ENCODE data around the gene RNF144B.
A peak's percentile ranks its signal among the peaks of the same experiment; 100 is the strongest.
"Not testable (repeated sequence)": the region's sequence is repeated elsewhere in the genome, so short reads cannot be mapped to it uniquely, and the experiment has no call there.

RNF144B gene

DNA sequence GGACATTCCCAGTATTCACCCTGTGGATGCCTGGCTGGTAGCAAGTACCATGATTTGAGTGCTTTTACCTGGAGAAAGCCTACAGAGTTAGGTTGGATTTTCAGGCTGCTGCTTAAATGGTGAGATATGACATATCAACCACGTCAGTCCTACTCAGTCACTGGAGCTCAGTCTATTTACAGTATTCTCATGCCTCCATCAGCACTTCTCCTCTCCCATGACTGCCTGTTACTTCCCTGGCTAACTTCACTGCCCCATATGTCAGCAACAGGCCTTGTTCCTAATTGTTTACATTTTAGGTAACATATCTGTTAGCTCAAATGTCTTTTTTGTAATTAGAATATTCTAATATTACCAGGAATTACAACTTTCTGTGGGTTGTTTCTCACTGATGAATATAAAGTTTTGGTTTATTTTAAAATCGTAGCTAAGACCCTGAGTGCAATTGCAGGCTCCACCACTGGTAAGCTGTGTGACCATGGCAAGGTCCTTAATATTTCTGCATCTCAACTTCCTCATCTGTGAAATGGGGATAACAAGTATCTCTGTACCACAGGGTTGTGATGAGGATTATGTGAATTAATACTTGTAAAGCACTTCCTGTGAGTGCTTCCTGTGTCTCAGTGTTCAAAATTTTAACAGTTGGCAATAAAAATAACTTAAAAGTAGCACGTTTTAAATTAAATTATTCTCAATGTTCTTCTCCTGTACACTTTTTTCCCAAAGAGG, 54.3 kb downstream of the RNF144B start:
- no peaks in the 10 kb centered on the region for H3K36me3 ChIP-seq (ENCODE audit: control insufficient read depth in 2 of 2, insufficient read depth in 2 of 2, low read length in 2 of 2)
- no peak overlapping the region for H3K27ac ChIP-seq (ENCODE audit: low read length)
- H3K27me3 ChIP-seq (ENCODE audit: control insufficient read depth in 1 of 2, insufficient read depth in 2 of 2, low read length in 2 of 2): no peaks in the 10 kb centered on the region
- no peak overlapping the region for H3K4me3 ChIP-seq (ENCODE audit: low read length in 2 of 2)
- no peak overlapping the region for H3K9ac ChIP-seq (ENCODE audit: low read length in 2 of 2)
- no peaks in the 10 kb centered on the region for H3K4me1 ChIP-seq (ENCODE audit: control insufficient read depth, insufficient read depth, low read length)
- H3K9me3 ChIP-seq (ENCODE audit: control insufficient read depth in 2 of 2, low read length in 2 of 2): no peaks in the 10 kb centered on the region

DNA sequence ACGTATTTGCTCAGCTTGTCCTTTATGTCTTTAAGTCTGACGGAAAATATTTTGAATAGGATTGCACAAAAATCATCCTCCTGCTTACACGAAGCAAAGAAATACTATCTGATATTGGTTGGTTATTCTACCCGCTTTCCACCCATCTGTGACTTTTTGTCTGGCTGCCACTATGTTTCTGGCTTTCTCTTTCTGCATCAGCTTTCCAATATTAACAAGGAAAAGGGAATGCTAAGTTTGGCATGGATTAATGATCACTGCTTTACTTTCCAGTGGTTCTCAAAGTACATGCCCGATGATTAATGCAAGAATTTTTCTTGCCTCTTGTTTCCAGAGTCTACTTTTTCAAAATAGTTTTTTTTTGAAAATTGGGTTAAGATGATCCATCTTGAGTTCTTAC, 57.0 kb downstream of the RNF144B start:
- H3K4me3 ChIP-seq (ENCODE audit: low read length in 2 of 2): peak overlapping the region; percentile 17 to 43
- H3K9ac ChIP-seq (ENCODE audit: low read length in 2 of 2): peak overlapping the region in 1 of 2 donors; percentile 43
- H3K9me3 ChIP-seq (ENCODE audit: control insufficient read depth in 2 of 2, low read length in 2 of 2): no peaks in the 10 kb centered on the region
- H3K4me1 ChIP-seq (ENCODE audit: control insufficient read depth, insufficient read depth, low read length): no peaks in the 10 kb centered on the region
- no peaks in the 10 kb centered on the region for H3K36me3 ChIP-seq (ENCODE audit: control insufficient read depth in 2 of 2, insufficient read depth in 2 of 2, low read length in 2 of 2)
- no peak overlapping the region for H3K27ac ChIP-seq (ENCODE audit: low read length)
- no peaks in the 10 kb centered on the region for H3K27me3 ChIP-seq (ENCODE audit: control insufficient read depth in 1 of 2, insufficient read depth in 2 of 2, low read length in 2 of 2)

DNA sequence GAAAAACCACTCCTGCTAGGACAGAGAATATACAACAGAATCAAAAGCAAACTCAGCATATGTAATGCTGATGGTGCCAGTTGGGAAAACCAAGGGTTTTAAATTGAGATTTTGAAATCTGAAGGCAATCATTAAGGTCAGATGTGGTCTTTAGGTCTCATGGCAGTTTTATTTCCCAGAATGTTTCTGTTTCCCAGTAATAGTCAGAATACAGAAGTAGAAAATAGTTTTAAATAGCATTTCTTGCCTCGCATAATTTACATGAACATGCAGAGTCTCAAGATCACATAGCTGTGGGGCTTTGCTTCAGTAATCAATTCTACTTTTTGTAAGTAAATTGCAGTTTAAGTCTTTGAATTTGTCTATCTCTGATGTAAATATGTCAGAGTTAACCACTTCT, 58.1 kb downstream of the RNF144B start:
- Histone ChIP-seq H3K9ac (ENCODE audit: low read length in 2 of 2) (no peak overlapping the region), H3K9me3 (ENCODE audit: control insufficient read depth in 2 of 2, low read length in 2 of 2) (no peaks in the 10 kb centered on the region), H3K36me3 (ENCODE audit: control insufficient read depth in 2 of 2, insufficient read depth in 2 of 2, low read length in 2 of 2) (no peaks in the 10 kb centered on the region), H3K27me3 (ENCODE audit: control insufficient read depth in 1 of 2, insufficient read depth in 2 of 2, low read length in 2 of 2) (no peaks in the 10 kb centered on the region), H3K4me3 (ENCODE audit: low read length in 2 of 2) (no peak overlapping the region), H3K27ac (ENCODE audit: low read length) (no peak overlapping the region), H3K4me1 (ENCODE audit: control insufficient read depth, insufficient read depth, low read length) (no peaks in the 10 kb centered on the region)

DNA sequence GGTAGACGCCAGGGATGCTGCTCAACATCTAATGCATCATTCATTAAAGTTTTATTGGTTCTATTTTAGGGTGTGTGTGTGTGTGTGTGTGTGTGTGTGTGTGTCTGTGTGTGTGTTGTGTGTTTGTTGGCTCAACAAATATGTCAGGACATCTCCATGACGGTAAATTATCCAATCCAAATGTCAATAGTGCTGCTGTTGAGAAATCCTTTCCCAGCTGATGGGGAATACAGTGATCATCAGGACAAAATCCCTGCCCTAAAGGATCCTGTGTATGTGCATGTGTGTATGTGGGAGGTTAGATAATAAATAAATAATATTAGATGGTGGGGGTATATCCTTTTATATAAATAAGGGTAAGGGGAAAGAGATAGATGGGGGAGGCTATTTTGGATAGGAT, 59.6 kb downstream of the RNF144B start:
- H3K36me3 ChIP-seq (ENCODE audit: control insufficient read depth in 2 of 2, insufficient read depth in 2 of 2, low read length in 2 of 2): no peaks in the 10 kb centered on the region
- no peaks in the 10 kb centered on the region for H3K4me1 ChIP-seq (ENCODE audit: control insufficient read depth, insufficient read depth, low read length)
- H3K27ac ChIP-seq (ENCODE audit: low read length): no peak overlapping the region
- no peaks in the 10 kb centered on the region for H3K9me3 ChIP-seq (ENCODE audit: control insufficient read depth in 2 of 2, low read length in 2 of 2)
- H3K4me3 ChIP-seq (ENCODE audit: low read length in 2 of 2): no peak overlapping the region
- H3K27me3 ChIP-seq (ENCODE audit: control insufficient read depth in 1 of 2, insufficient read depth in 2 of 2, low read length in 2 of 2): no peaks in the 10 kb centered on the region
- no peak overlapping the region for H3K9ac ChIP-seq (ENCODE audit: low read length in 2 of 2)

DNA sequence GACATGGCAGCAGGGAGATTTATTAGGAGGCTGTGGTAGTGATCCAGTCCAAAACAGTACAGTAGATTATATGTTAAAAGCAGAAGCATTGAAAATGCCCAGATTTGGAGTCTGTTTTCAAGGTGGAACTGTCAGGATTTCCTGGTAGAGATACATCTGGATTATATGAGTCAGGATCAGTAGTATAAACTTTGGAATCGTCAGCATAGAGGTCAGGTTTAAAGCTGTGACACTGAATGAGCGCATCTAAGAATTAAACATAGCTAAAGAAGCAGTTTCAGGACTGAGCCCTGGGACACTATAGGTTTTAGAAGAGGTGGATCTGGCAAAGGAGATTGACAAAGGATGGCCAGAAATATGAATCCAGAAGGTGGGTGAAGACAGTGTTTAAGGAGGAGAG, 60.4 kb downstream of the RNF144B start:
- Histone ChIP-seq H3K9me3 (ENCODE audit: control insufficient read depth in 2 of 2, low read length in 2 of 2) (no peaks in the 10 kb centered on the region), H3K27me3 (ENCODE audit: control insufficient read depth in 1 of 2, insufficient read depth in 2 of 2, low read length in 2 of 2) (no peaks in the 10 kb centered on the region), H3K4me3 (ENCODE audit: low read length in 2 of 2) (no peak overlapping the region), H3K4me1 (ENCODE audit: control insufficient read depth, insufficient read depth, low read length) (no peaks in the 10 kb centered on the region), H3K36me3 (ENCODE audit: control insufficient read depth in 2 of 2, insufficient read depth in 2 of 2, low read length in 2 of 2) (no peaks in the 10 kb centered on the region), H3K27ac (ENCODE audit: low read length) (no peak overlapping the region), H3K9ac (ENCODE audit: low read length in 2 of 2) (no peak overlapping the region)

DNA sequence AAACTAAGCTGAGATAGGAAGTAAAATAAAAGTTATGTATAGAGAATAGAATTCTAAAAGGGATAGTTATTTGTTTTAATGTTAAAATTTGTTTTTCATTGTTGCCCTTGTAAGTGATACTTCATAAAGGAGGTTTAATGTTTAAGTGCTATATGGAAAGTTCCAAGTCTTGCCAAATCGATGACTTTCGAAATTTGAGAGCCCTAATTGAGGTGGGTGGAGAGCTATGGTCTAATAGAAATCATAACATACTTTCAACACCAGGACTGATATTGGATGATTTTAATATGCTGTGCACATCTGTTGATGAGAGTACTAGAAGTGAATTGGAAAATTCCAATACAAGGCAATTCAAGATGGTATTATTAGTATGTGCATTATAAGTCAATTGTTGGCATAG, 64.6 kb downstream of the RNF144B start:
- Histone ChIP-seq H3K4me1 (ENCODE audit: control insufficient read depth, insufficient read depth, low read length) (no peaks in the 10 kb centered on the region), H3K4me3 (ENCODE audit: low read length in 2 of 2) (no peak overlapping the region), H3K9me3 (ENCODE audit: control insufficient read depth in 2 of 2, low read length in 2 of 2) (no peaks in the 10 kb centered on the region), H3K27me3 (ENCODE audit: control insufficient read depth in 1 of 2, insufficient read depth in 2 of 2, low read length in 2 of 2) (no peaks in the 10 kb centered on the region), H3K27ac (ENCODE audit: low read length) (no peak overlapping the region), H3K9ac (ENCODE audit: low read length in 2 of 2) (no peak overlapping the region), H3K36me3 (ENCODE audit: control insufficient read depth in 2 of 2, insufficient read depth in 2 of 2, low read length in 2 of 2) (no peaks in the 10 kb centered on the region)

DNA sequence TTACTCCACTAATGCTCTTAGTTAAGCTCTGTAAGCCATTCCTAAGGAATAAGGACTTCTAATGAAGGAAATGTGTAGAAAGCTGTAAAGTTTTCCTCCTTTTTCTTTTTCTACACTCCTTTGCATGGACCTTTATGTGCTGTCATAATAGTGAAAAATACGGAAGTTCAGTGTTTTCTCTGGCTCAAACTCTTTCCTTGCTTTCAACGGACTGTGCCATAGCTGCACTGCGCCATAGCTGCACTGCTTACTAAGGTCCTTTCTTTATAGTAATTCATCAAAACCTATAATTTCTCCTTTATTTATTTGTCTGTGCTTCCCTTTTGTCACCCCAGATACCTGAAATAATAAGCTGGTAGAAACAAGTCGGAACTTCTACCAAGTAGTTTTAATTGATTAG, 67.3 kb downstream of the RNF144B start:
- Histone ChIP-seq H3K27me3 (ENCODE audit: control insufficient read depth in 1 of 2, insufficient read depth in 2 of 2, low read length in 2 of 2) (no peaks in the 10 kb centered on the region), H3K36me3 (ENCODE audit: control insufficient read depth in 2 of 2, insufficient read depth in 2 of 2, low read length in 2 of 2) (peaks cover 0 to 3% of the 10 kb centered on the region in 2 donors), H3K9ac (ENCODE audit: low read length in 2 of 2) (no peak overlapping the region), H3K27ac (ENCODE audit: low read length) (no peak overlapping the region), H3K4me1 (ENCODE audit: control insufficient read depth, insufficient read depth, low read length) (no peaks in the 10 kb centered on the region), H3K4me3 (ENCODE audit: low read length in 2 of 2) (no peak overlapping the region), H3K9me3 (ENCODE audit: control insufficient read depth in 2 of 2, low read length in 2 of 2) (no peaks in the 10 kb centered on the region)

DNA sequence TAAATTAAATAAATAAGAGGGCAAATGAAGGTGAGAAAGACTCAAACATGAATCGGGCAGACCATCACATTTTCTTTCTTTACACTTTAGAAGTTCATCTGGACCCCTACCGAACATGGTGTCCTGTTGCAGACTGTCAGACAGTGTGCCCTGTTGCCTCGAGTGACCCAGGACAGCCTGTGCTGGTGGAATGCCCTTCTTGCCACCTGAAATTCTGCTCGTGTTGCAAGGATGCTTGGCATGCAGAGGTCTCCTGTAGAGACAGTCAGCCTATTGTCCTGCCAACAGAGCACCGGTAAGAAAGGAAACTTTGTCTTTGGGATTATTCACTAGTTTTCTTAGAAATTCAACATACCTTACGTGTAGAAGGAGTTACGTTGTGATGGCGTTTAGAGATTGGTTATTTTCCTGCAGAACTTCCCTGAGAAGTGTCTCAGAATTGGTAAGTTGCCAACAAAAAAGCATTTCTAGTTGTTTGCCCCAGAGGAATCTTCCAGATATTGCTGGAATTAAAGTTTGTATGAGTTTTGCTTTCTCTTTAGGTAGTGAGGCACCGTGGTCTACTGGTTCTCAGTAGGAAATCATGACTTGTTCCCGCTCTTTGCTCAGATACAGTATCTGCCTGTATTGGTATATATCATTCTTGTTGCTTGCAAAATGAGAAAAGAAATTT, 70.1 kb downstream of the RNF144B start:
- H3K4me3 ChIP-seq (ENCODE audit: low read length in 2 of 2): no peak overlapping the region
- peaks cover 5 to 9% of the 10 kb centered on the region in 2 donors for H3K36me3 ChIP-seq (ENCODE audit: control insufficient read depth in 2 of 2, insufficient read depth in 2 of 2, low read length in 2 of 2)
- no peak overlapping the region for H3K27ac ChIP-seq (ENCODE audit: low read length)

DNA sequence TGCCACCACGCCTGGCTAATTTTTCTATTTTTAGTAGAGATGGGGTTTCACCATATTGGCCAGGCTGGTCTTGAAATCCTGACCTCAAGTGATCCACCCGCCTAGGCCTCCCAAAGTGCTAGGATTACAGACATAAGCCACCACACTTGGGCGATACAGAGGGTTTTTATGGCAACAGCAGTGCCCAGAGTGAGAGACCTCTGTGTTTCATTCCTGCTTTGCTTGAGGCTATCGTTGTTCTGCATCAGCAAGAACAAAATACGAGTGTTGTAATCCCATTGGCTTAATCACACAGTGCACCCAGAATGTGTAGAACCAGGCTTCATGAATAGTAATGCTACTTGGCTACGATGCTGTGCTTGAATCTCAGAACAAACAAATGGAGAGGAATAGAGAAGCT, 70.9 kb downstream of the RNF144B start:
- H3K36me3 ChIP-seq (ENCODE audit: control insufficient read depth in 2 of 2, insufficient read depth in 2 of 2, low read length in 2 of 2); H3K4me1 ChIP-seq (ENCODE audit: control insufficient read depth, insufficient read depth, low read length); H3K27ac ChIP-seq (ENCODE audit: low read length): not testable (repeated sequence)

More for the DNA sequence above, 70.1 kb downstream of the RNF144B start:
- no peak overlapping the region for H3K9ac ChIP-seq (ENCODE audit: low read length in 2 of 2)
- no peaks in the 10 kb centered on the region for H3K4me1 ChIP-seq (ENCODE audit: control insufficient read depth, insufficient read depth, low read length)
- H3K9me3 ChIP-seq (ENCODE audit: control insufficient read depth in 2 of 2, low read length in 2 of 2): peaks cover 0 to 3% of the 10 kb centered on the region in 2 donors
- no peaks in the 10 kb centered on the region for H3K27me3 ChIP-seq (ENCODE audit: control insufficient read depth in 1 of 2, insufficient read depth in 2 of 2, low read length in 2 of 2)

DNA sequence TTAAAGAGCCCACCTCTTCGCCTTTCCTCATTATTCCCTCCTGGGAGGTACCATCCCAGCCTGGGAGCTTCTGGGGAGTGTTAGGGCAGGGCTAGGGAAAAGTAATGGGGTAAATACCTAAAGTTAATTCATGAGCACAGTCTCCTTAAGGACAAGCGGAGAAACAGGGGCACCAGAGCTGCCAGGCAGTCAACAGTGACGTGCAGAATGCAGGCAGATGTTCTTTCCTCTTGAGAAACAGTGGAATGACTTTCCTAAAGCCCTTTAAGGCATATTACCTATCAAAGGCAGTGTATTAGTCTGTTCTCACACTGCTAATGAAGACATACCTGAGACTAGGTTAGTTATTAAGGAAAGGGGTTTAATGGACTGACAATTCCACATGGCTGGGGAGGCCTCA, 76.3 kb downstream of the RNF144B start:
- Histone ChIP-seq H3K9me3 (ENCODE audit: control insufficient read depth in 2 of 2, low read length in 2 of 2) (peaks cover 0 to 3% of the 10 kb centered on the region in 2 donors), H3K4me1 (ENCODE audit: control insufficient read depth, insufficient read depth, low read length) (no peaks in the 10 kb centered on the region), H3K36me3 (ENCODE audit: control insufficient read depth in 2 of 2, insufficient read depth in 2 of 2, low read length in 2 of 2) (peaks cover 28 to 32% of the 10 kb centered on the region in 2 donors), H3K9ac (ENCODE audit: low read length in 2 of 2) (no peak overlapping the region), H3K4me3 (ENCODE audit: low read length in 2 of 2) (no peak overlapping the region), H3K27me3 (ENCODE audit: control insufficient read depth in 1 of 2, insufficient read depth in 2 of 2, low read length in 2 of 2) (no peaks in the 10 kb centered on the region), H3K27ac (ENCODE audit: low read length) (no peak overlapping the region)

More for the DNA sequence above, 70.9 kb downstream of the RNF144B start:
- not testable (repeated sequence) for H3K27me3 ChIP-seq (ENCODE audit: control insufficient read depth in 1 of 2, insufficient read depth in 2 of 2, low read length in 2 of 2); H3K9me3 ChIP-seq (ENCODE audit: control insufficient read depth in 2 of 2, low read length in 2 of 2); H3K9ac ChIP-seq (ENCODE audit: low read length in 2 of 2); H3K4me3 ChIP-seq (ENCODE audit: low read length in 2 of 2)

DNA sequence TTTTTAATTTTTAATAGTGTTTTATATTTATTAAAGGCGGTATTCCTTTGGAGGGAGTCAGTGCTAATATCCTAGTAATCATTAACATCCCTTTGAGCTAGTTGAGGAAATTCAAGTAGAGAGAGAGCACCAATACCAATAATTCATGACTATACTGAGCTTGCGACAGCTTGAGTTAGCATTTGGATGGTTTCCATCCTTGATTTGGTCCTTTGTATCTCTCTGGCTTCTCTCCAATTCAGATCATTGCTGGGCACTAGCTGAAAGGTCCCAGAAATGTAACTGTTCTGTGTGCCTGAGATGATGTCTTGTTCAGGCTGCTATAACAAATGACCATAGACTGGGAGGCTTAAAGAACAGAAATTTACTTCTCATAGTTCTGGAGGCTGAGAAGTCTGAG, 77.0 kb downstream of the RNF144B start:
- H3K4me1 ChIP-seq (ENCODE audit: control insufficient read depth, insufficient read depth, low read length): no peaks in the 10 kb centered on the region
- H3K27ac ChIP-seq (ENCODE audit: low read length): no peak overlapping the region
- no peak overlapping the region for H3K9ac ChIP-seq (ENCODE audit: low read length in 2 of 2)
- no peaks in the 10 kb centered on the region for H3K27me3 ChIP-seq (ENCODE audit: control insufficient read depth in 1 of 2, insufficient read depth in 2 of 2, low read length in 2 of 2)
- peaks cover 0 to 3% of the 10 kb centered on the region in 2 donors for H3K9me3 ChIP-seq (ENCODE audit: control insufficient read depth in 2 of 2, low read length in 2 of 2)
- H3K4me3 ChIP-seq (ENCODE audit: low read length in 2 of 2): no peak overlapping the region
- H3K36me3 ChIP-seq (ENCODE audit: control insufficient read depth in 2 of 2, insufficient read depth in 2 of 2, low read length in 2 of 2): peaks cover 27 to 32% of the 10 kb centered on the region in 2 donors

Data from stomach smooth muscle (tissue), 2 donors.